Measurements from ENCODE around the gene ELMO1. TPM values are rescaled to one million over a fixed set of nuclear protein-coding genes. Genes with fewer than 3 reads are reported as not detected.
A peak's percentile ranks its signal among the peaks of the same experiment; 100 is the strongest.

The ELMO1 gene
- total RNA-seq, 1 donor from 2014 or later, result 66.1 TPM

DNA sequence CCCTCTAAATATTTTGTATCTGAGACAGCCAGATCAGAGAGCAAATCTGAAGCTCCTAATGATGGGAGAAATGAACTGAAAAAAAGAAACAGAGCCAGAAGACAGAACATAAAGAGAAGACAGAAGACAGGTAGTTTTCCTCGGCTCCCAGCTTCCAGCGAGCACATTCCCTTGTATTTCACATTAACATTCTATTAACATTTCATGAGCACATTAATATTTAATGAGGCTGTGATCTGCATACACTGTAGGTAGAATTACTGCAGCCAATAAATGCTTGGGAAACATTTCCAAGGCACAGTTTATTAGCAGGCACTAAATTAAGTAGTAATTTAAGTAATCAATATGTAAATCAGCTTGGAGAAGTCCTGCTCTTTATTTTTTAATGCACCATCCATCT is 349.9 kb downstream of the ELMO1 start:
- Mint-ChIP-seq H3K36me3 (ENCODE audit: insufficient read depth) (peaks cover 10% of the 10 kb centered on the region), H3K4me3 (ENCODE audit: low read depth) (no peak overlapping the region), H3K27me3 (no peaks in the 10 kb centered on the region), H3K4me1 (ENCODE audit: low read depth) (peaks cover 34% of the 10 kb centered on the region), H3K9me3 (ENCODE audit: low read depth) (peaks cover 5% of the 10 kb centered on the region), H3K27ac (no peak overlapping the region)
- DNase-seq (ENCODE audit: low spot score, unreplicated experiment), result no peak
- TF ChIP-seq, protein P1, sequence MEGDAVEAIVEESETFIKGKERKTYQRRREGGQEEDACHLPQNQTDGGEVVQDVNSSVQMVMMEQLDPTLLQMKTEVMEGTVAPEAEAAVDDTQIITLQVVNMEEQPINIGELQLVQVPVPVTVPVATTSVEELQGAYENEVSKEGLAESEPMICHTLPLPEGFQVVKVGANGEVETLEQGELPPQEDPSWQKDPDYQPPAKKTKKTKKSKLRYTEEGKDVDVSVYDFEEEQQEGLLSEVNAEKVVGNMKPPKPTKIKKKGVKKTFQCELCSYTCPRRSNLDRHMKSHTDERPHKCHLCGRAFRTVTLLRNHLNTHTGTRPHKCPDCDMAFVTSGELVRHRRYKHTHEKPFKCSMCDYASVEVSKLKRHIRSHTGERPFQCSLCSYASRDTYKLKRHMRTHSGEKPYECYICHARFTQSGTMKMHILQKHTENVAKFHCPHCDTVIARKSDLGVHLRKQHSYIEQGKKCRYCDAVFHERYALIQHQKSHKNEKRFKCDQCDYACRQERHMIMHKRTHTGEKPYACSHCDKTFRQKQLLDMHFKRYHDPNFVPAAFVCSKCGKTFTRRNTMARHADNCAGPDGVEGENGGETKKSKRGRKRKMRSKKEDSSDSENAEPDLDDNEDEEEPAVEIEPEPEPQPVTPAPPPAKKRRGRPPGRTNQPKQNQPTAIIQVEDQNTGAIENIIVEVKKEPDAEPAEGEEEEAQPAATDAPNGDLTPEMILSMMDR (IDR thresholded peaks at IDR 0.05; ENCODE audit: unreplicated experiment), result no peak

DNA sequence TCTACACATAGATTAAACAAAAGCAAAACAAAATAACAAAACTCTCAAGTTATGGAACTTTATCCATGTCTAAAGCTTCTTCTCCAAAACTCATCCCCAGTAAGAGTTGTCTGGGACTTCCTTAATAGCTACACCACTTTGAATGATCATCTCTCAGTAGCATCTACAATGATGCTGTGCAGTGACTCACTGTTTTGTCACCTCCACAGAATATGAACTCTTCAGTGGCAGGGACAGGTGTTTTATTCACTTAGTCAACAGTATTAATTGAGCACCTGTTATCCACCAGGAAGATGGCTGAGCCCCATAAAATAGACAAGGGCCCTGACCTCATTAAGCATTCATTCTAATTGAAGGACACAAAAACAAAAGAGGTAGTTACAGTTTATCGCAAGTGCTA is 350.7 kb downstream of the ELMO1 start:
- no peak for DNase-seq (ENCODE audit: low spot score, unreplicated experiment)
- TF ChIP-seq, protein P1 (IDR thresholded peaks at IDR 0.05; ENCODE audit: unreplicated experiment), result no peak
- Mint-ChIP-seq H3K4me3 (ENCODE audit: low read depth) (no peak overlapping the region), H3K36me3 (ENCODE audit: insufficient read depth) (peaks cover 10% of the 10 kb centered on the region), H3K9me3 (ENCODE audit: low read depth) (peaks cover 5% of the 10 kb centered on the region), H3K27me3 (no peaks in the 10 kb centered on the region), H3K27ac (no peak overlapping the region), H3K4me1 (ENCODE audit: low read depth) (peaks cover 42% of the 10 kb centered on the region)

DNA sequence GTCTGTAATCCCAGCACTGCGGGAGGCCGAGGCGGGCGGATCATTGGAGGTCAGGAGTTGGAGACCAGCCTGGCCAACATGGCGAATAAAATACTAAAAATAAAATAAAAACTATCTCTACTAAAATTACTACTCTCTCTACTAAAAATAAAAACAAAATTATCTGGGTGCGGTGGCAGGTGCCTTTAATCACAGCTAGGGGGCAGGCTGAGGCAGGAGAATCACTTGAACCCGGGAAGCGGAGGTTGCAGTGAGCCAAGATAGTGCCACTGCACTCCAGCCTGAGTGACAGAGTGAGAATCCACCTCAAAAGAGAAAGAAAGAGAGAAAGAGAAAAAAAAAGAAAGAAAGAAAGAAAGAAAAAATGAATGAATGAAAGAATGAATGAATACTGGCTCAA is 351.4 kb downstream of the ELMO1 start:
- H3K4me3 Mint-ChIP-seq (ENCODE audit: low read depth), result no peak overlapping the region
- peaks cover 11% of the 10 kb centered on the region for H3K36me3 Mint-ChIP-seq (ENCODE audit: insufficient read depth)
- H3K27ac Mint-ChIP-seq, result no peak overlapping the region
- peaks cover 47% of the 10 kb centered on the region for H3K4me1 Mint-ChIP-seq (ENCODE audit: low read depth)
- peaks cover 5% of the 10 kb centered on the region for H3K9me3 Mint-ChIP-seq (ENCODE audit: low read depth)
- TF ChIP-seq, protein P1 (IDR thresholded peaks at IDR 0.05; ENCODE audit: unreplicated experiment), result no peak
- H3K27me3 Mint-ChIP-seq, result no peaks in the 10 kb centered on the region
- no peak for DNase-seq (ENCODE audit: low spot score, unreplicated experiment)

DNA sequence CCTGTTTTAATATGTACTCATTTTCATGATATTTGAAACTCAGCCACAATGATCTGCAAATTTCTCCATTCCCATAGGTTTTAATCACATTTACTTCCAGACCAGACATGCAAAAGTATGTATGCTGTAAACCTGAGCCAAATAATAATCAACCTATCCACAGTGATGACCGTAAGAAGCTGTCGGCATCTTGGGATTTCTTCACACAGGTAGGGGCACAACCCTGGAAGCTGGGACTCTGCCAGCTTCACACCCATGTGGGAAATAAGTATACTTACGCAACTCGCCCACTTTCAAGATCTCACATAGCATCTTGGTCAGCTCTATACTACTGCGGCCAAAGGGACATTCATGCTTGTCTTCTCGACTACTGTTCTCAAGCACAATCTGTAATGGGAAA is 352.3 kb downstream of the ELMO1 start:
- no peaks in the 10 kb centered on the region for H3K27me3 Mint-ChIP-seq
- no peak overlapping the region for H3K27ac Mint-ChIP-seq
- H3K36me3 Mint-ChIP-seq (ENCODE audit: insufficient read depth), result peaks cover 14% of the 10 kb centered on the region
- no peak overlapping the region for H3K4me3 Mint-ChIP-seq (ENCODE audit: low read depth)
- DNase-seq (ENCODE audit: low spot score, unreplicated experiment), result no peak
- peaks cover 8% of the 10 kb centered on the region for H3K9me3 Mint-ChIP-seq (ENCODE audit: low read depth)
- H3K4me1 Mint-ChIP-seq (ENCODE audit: low read depth), result peaks cover 41% of the 10 kb centered on the region
- TF ChIP-seq, protein P1 (IDR thresholded peaks at IDR 0.05; ENCODE audit: unreplicated experiment), result no peak

DNA sequence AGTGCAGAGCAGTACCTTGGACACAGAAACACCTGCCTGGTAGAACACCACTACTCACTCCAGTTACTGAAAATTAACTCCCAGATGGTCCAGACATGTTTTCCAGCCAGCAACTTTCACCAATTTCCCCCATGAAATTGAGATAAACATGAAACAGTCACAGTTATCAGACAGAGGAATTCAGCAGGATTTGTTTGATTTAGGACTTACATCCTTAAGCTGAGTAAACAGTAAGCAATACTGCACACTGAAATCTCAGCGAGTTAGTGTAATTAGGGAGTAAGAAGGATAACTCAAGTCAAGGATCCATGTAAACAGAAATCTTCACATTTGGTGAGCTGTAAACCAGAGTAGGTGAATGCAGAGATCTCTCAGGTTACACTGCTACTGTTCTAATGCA is 353.5 kb downstream of the ELMO1 start:
- Mint-ChIP-seq H3K27ac (peak overlapping the region; percentile 57), H3K36me3 (ENCODE audit: insufficient read depth) (peaks cover 13% of the 10 kb centered on the region), H3K9me3 (ENCODE audit: low read depth) (peaks cover 4% of the 10 kb centered on the region), H3K27me3 (no peaks in the 10 kb centered on the region), H3K4me3 (ENCODE audit: low read depth) (no peak overlapping the region), H3K4me1 (ENCODE audit: low read depth) (peaks cover 32% of the 10 kb centered on the region)
- TF ChIP-seq, protein P1 (IDR thresholded peaks at IDR 0.05; ENCODE audit: unreplicated experiment), result no peak
- DNase-seq (ENCODE audit: low spot score, unreplicated experiment), result no peak
